GM12864 (cell line): ENCODE measurements around the gene NSG2.

ENCODE experiments used
- DNase-seq: peaks from one replicate; pipeline ENCODE4 v3.0.0-alpha.2; 2011; ENCODE audit warnings: low read depth
- H3K4me3 ChIP-seq: 2 replicates; pipeline ENCODE4 v1.5.1; 2011; ENCODE audit warnings: mild to moderate bottlenecking, low read depth, low read length, control low read depth
- CTCF ChIP-seq: IDR thresholded peaks from 2 replicates; pipeline ENCODE4 v1.5.1; 2011; ENCODE audit warnings: low read depth, mild to moderate bottlenecking, moderate library complexity, low read length, control low read depth, inconsistent platforms; ENCODE audit errors: missing control alignments

The NSG2 gene

GRCh38 chr5:174058433-174059122 lies 13.1 kb downstream of the NSG2 start:
- no peak overlapping the region for H3K4me3 ChIP-seq
- DNase-seq: no peak
- no peak for TF ChIP-seq CTCF

- no peak overlapping the region for H3K4me3 ChIP-seq
- TF ChIP-seq CTCF: no peak
Observed at GRCh38 chr5:174059247-174059646, 13.7 kb downstream of the NSG2 start.

GRCh38 chr5:174063082-174063756 lies 17.7 kb downstream of the NSG2 start:
- no peak for TF ChIP-seq CTCF

More at GRCh38 chr5:174059247-174059646, 13.7 kb downstream of the NSG2 start:
- no peak for DNase-seq

GRCh38 chr5:174064171-174064570 lies 18.7 kb downstream of the NSG2 start:
- no peak for DNase-seq
- no peak for TF ChIP-seq CTCF
- H3K4me3 ChIP-seq: no peak overlapping the region

More at GRCh38 chr5:174063082-174063756, 17.7 kb downstream of the NSG2 start:
- DNase-seq: no peak
- H3K4me3 ChIP-seq: no peak overlapping the region

- no peak overlapping the region for H3K4me3 ChIP-seq
- DNase-seq: no peak
- no peak for TF ChIP-seq CTCF
Observed at GRCh38 chr5:174065528-174066197, 20.2 kb downstream of the NSG2 start.

- no peak for TF ChIP-seq CTCF
- DNase-seq: no peak
- no peak overlapping the region for H3K4me3 ChIP-seq
Observed at GRCh38 chr5:174067499-174067898, 22.0 kb downstream of the NSG2 start.

- no peak for DNase-seq
- H3K4me3 ChIP-seq: no peak overlapping the region
- TF ChIP-seq CTCF: no peak
Observed at GRCh38 chr5:174071484-174071883, 26.0 kb downstream of the NSG2 start.
